ENCODE measurements around the gene UTP4. TPM values are rescaled to one million over a fixed set of nuclear protein-coding genes. Genes with fewer than 3 reads are reported as not detected.

UTP4 gene
- total RNA-seq, 2 experiments from 2014 or later = 21.1 to 67.3 TPM

DNA sequence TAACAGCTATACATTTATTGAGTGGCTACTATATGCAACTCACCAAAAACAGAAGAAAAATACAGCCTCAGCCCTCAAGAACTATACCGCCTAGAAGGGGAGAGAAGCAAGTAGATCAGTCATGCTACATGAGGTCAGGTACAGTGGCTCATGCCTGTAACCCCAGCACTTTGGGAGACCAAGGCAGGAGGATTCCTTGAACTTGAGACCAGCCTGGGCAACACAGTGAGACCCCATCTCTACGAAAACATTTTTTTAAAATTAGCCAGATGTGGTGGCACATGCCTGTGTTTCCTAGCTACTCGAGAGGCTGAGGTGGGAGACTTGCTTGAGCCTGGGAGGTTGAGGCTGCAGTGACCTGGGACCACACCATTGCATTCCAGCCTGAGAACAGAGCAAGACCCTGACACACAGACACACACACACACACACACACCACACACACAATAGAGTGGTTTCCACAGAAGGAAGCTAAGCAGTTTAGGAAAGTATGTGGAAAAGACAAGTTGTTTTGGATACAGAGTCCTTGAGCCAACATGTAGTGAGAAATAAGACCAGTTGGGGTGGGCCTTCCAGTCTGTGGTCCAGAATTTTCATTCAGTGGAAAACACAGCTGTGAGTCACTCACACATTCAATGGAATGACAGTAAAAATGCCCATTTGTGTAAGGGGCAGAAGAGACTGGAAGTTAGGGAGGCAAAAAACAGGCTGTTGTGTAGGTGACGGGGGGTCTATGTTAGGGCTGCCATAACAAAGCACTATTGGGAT, 43.8 kb downstream of the UTP4 start:
- ChIA-PET CTCF (ENCODE audit: unreplicated experiment) (interaction anchor here (0.5 kb wide), 1 partner anchor 43 kb away, joined by 4 read pairs; no protein-coding TSS in a partner anchor), POLR2A (no interaction called here)
- Histone ChIP-seq H3K4me1 (ENCODE audit: insufficient read depth, low read length, poor library complexity, severe bottlenecking) (no peaks in the 10 kb centered on the region), H3K4me3 (ENCODE audit: low read depth, low read length, poor library complexity, severe bottlenecking) (no peak overlapping the region), H4K20me1 (ENCODE audit: insufficient read depth, low read length) (no peaks in the 10 kb centered on the region), H3K4me2 (ENCODE audit: low read length) (no peak overlapping the region), H3K9me3 (ENCODE audit: low read length) (no peaks in the 10 kb centered on the region), H3K27ac (ENCODE audit: low read depth, low read length, poor library complexity, severe bottlenecking) (no peak overlapping the region), H2AFZ (ENCODE audit: low read length) (no peak overlapping the region), H3K36me3 (ENCODE audit: insufficient read depth, low read length) (peaks cover 24% of the 10 kb centered on the region), H3K9me2 (ENCODE audit: insufficient read depth, low read length) (no peaks in the 10 kb centered on the region), H3K79me2 (ENCODE audit: insufficient read depth, low read depth, low read length) (no peaks in the 10 kb centered on the region)
- no TSS peak for BruUV-seq (replicated peaks)
- no peak for DNase-seq (ENCODE audit: low spot score)
- TF ChIP-seq, protein P1, sequence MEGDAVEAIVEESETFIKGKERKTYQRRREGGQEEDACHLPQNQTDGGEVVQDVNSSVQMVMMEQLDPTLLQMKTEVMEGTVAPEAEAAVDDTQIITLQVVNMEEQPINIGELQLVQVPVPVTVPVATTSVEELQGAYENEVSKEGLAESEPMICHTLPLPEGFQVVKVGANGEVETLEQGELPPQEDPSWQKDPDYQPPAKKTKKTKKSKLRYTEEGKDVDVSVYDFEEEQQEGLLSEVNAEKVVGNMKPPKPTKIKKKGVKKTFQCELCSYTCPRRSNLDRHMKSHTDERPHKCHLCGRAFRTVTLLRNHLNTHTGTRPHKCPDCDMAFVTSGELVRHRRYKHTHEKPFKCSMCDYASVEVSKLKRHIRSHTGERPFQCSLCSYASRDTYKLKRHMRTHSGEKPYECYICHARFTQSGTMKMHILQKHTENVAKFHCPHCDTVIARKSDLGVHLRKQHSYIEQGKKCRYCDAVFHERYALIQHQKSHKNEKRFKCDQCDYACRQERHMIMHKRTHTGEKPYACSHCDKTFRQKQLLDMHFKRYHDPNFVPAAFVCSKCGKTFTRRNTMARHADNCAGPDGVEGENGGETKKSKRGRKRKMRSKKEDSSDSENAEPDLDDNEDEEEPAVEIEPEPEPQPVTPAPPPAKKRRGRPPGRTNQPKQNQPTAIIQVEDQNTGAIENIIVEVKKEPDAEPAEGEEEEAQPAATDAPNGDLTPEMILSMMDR (conservative IDR thresholded peaks at IDR 0.05; ENCODE audit: low read length) = no peak
- no peak for TF ChIP-seq EZH2phosphoT487 (IDR thresholded peaks at IDR 0.05; ENCODE audit: borderline replicate concordance, low read depth, low read length)
- intact Hi-C loops (cut with micrococcal nuclease; ENCODE audit: unreplicated experiment) = no loop called here

DNA sequence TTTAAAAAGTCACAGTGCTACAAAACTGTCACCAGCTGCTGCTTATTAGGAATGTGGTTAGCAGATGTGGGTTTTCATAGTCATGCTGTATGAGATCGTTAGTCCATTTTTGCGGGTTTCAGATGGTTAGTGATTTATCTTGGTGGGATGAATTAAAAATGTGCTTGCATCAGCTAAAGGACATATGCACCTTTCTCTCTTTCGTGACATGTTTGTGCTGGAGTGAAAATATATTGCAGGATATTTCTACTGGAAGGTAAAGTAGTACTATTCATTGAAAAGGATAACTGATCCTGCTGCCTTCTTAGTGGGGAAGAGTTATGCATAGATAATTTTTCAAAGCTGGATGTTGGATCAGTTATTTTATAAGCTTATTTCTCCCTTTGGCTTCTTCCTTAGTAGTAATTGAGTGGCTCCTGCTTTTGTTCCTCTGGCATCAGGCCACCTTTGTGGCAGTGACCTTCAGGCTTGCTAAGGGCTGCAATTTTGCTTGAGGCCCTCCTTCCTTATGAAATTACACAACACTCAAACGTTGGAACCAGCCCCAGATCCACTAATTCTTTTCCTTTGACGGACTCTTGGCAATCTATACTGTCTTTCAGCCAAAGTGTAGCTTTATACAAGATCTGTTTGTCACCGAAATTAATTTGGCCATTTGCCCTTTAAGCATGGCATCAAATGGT, 47.0 kb downstream of the UTP4 start:
- BruUV-seq (replicated peaks) = no TSS peak
- CTCF ChIA-PET (ENCODE audit: unreplicated experiment) = no interaction called here
- Histone ChIP-seq H3K27ac (ENCODE audit: low read depth, low read length, poor library complexity, severe bottlenecking) (no peak overlapping the region), H2AFZ (ENCODE audit: low read length) (no peak overlapping the region), H3K4me1 (ENCODE audit: insufficient read depth, low read length, poor library complexity, severe bottlenecking) (no peaks in the 10 kb centered on the region), H3K4me3 (ENCODE audit: low read depth, low read length, poor library complexity, severe bottlenecking) (no peak overlapping the region), H3K9me3 (ENCODE audit: low read length) (no peaks in the 10 kb centered on the region), H3K79me2 (ENCODE audit: insufficient read depth, low read depth, low read length) (no peaks in the 10 kb centered on the region), H3K36me3 (ENCODE audit: insufficient read depth, low read length) (peaks cover 10% of the 10 kb centered on the region; the same call in 1 of the 2 replicates), H3K9me2 (ENCODE audit: insufficient read depth, low read length) (no peaks in the 10 kb centered on the region), H3K4me2 (ENCODE audit: low read length) (no peak overlapping the region), H4K20me1 (ENCODE audit: insufficient read depth, low read length) (no peaks in the 10 kb centered on the region)
- intact Hi-C loops (cut with micrococcal nuclease; ENCODE audit: unreplicated experiment) = no loop called here
- TF ChIP-seq EZH2phosphoT487 (IDR thresholded peaks at IDR 0.05; ENCODE audit: borderline replicate concordance, low read depth, low read length) = no peak
- DNase-seq (ENCODE audit: low spot score) = no peak
- POLR2A ChIA-PET = interaction anchor here (0.6 kb wide), 2 partner anchors 89 to 309 kb away, joined by 3 to 4 read pairs; no protein-coding TSS in a partner anchor

DNA sequence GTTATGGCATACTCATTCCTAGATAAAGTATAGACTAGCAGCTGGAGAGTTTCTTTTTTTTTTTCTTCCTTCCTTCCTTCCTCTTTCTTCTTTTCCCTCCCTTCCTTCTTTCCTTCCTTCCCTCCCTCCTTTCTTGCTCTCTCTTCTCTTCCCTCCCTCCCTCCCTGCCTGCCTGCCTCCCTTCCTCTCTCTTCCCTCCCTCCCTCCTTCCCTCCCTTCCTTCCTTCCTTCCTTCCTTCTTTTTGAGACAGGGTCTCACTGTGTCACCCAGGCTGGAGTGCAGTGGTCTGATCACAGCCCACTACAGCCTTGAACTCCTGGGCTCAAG, 47.5 kb downstream of the UTP4 start:
- BruUV-seq (replicated peaks) = no TSS peak
- no peak overlapping the region for H3K4me3 ChIP-seq (ENCODE audit: low read depth, low read length, poor library complexity, severe bottlenecking)
- no peaks in the 10 kb centered on the region for H3K9me3 ChIP-seq (ENCODE audit: low read length)
- no peaks in the 10 kb centered on the region for H3K9me2 ChIP-seq (ENCODE audit: insufficient read depth, low read length)
- H3K4me2 ChIP-seq (ENCODE audit: low read length) = no peak overlapping the region
- peaks cover 10% of the 10 kb centered on the region; the same call in 1 of the 2 replicates for H3K36me3 ChIP-seq (ENCODE audit: insufficient read depth, low read length)
- H2AFZ ChIP-seq (ENCODE audit: low read length) = no peak overlapping the region
- no peaks in the 10 kb centered on the region for H3K79me2 ChIP-seq (ENCODE audit: insufficient read depth, low read depth, low read length)
- CTCF ChIA-PET (ENCODE audit: unreplicated experiment) = no interaction called here
- no peak overlapping the region for H3K27ac ChIP-seq (ENCODE audit: low read depth, low read length, poor library complexity, severe bottlenecking)
- no peaks in the 10 kb centered on the region for H4K20me1 ChIP-seq (ENCODE audit: insufficient read depth, low read length)
- intact Hi-C loops (cut with micrococcal nuclease; ENCODE audit: unreplicated experiment) = no loop called here
- POLR2A ChIA-PET = interaction anchor here (0.6 kb wide), 1 partner anchor 89 kb away, joined by 3 read pairs; no protein-coding TSS in a partner anchor
- DNase-seq (ENCODE audit: low spot score) = no peak
- TF ChIP-seq, protein P1 (conservative IDR thresholded peaks at IDR 0.05; ENCODE audit: low read length) = no peak
- TF ChIP-seq EZH2phosphoT487 (IDR thresholded peaks at IDR 0.05; ENCODE audit: borderline replicate concordance, low read depth, low read length) = no peak
- no peaks in the 10 kb centered on the region for H3K4me1 ChIP-seq (ENCODE audit: insufficient read depth, low read length, poor library complexity, severe bottlenecking)

Data from OCI-LY7 (cell line).